Sigmoid colon (tissue), 7 donors: ENCODE results near the gene UBE2S. TPM values are rescaled to one million over a fixed set of nuclear protein-coding genes. Genes with fewer than 3 reads are reported as not detected.
"Not testable (repeated sequence)": the region's sequence is repeated elsewhere in the genome, so short reads cannot be mapped to it uniquely, and the experiment has no call there.

ENCODE experiments used
- DNase-seq: peaks from one replicate; pipeline ENCODE4 v3.0.0-alpha.2; 2019
- H3K27ac ChIP-seq, 4 donors: fragments of 200-600 bp; sonication (generic); one replicate each; pipeline ENCODE4 v1.5.1; 2016 to 2019; ENCODE audit warnings: mild to moderate bottlenecking in 1 of 4
- H3K27me3 ChIP-seq, 3 donors: fragments of 200-600 bp; sonication (generic); one replicate each; pipeline ENCODE4 v1.5.1; 2019; ENCODE audit warnings: mild to moderate bottlenecking in 1 of 3
- H3K36me3 ChIP-seq, 4 donors: fragments of 200-600 bp; sonication (generic); one replicate each; pipeline ENCODE4 v1.5.1; 2016 to 2019
- H3K4me1 ChIP-seq, 4 donors: fragments of 200-600 bp; sonication (generic); one replicate each; pipeline ENCODE4 v1.5.1; 2017 to 2019
- H3K4me3 ChIP-seq, 4 donors: fragments of 200-600 bp; sonication (generic); one replicate each; pipeline ENCODE4 v1.5.1; 2017 to 2019; ENCODE audit warnings: mild to moderate bottlenecking in 2 of 4, moderate library complexity in 1 of 4
- H3K9me3 ChIP-seq, 4 donors: fragments of 200-600 bp in 3 of 4; sonication (generic) in 3 of 4; one replicate each; pipeline versions ENCODE4 v1.5.1 to v1.6.1; 2013 to 2019
- EP300 ChIP-seq, 4 donors: sonication (generic); formaldehyde crosslinking; IDR thresholded peaks; one replicate each; pipeline ENCODE4 v1.6.1; 2017; ENCODE audit warnings: antibody characterized with exemption in 4 of 4
- POLR2A ChIP-seq, 2 donors: fragments of 450-650 bp; IDR thresholded peaks; one replicate each; pipeline ENCODE4 v1.6.1; 2016; ENCODE audit warnings: antibody characterized with exemption in 2 of 2, mild to moderate bottlenecking in 2 of 2, moderate library complexity in 2 of 2
- POLR2AphosphoS5 ChIP-seq, 4 donors: sonication (generic); formaldehyde crosslinking; IDR thresholded peaks; one replicate each; pipeline ENCODE4 v1.6.1; 2017; ENCODE audit warnings: antibody characterized with exemption in 4 of 4
- WGBS, 2 donors: extraction: QIAGEN DNeasy Blood & Tissue Kit; methylation state at CpG; one replicate each; pipeline ENCODE4 v1.1.7; 2013; 5-methylcytosine and 5-hydroxymethylcytosine counted together
- intact Hi-C: fragments of 100-400 bp; cut with DNase I; formaldehyde crosslinking; loops from one replicate; pipeline ENCODE4 v1.15.1; 2023
- polyA plus RNA-seq, 3 donors: library from polyadenylated mRNA; stranded (reverse); fragments of 200-250 nt; gene quantifications; one replicate each; pipeline ENCODE4 v1.2.3, GENCODE V29; 2013
- total RNA-seq, 4 donors: library from RNA; depleted of rRNA; stranded (reverse); fragments of >200 nt; gene quantifications; one replicate each; pipeline ENCODE4 v1.1.0, GENCODE V29; 2016
- TF ChIP-seq, protein P1 (sequence below), 4 experiments: fragments of 450-650 bp in 3 of 4; fragments of 200-600 bp in 1 of 4; IDR thresholded peaks; one replicate each; pipeline ENCODE4 v1.5.1; 2016 to 2019; ENCODE audit warnings: antibody characterized with exemption in 4 of 4, mild to moderate bottlenecking in 3 of 4, moderate library complexity in 2 of 4
- donor health status: healthy with polysubstance abuse.
- donor health status: Bipolar disorder and iron deficiency.
- donor health status: healthy.

UBE2S gene
- total and polyA plus RNA-seq, 7 donors: 6.6 to 32.6 (median 16.2) TPM

GRCh38 chr19:55424518-55424917 is 16.9 kb upstream of the UBE2S start:
- TF ChIP-seq POLR2A (IDR thresholded peaks at IDR 0.05) (no peak), POLR2AphosphoS5 (IDR thresholded peaks at IDR 0.05) (no peak), EP300 (IDR thresholded peaks at IDR 0.05) (no peak)
- TF ChIP-seq, protein P1, sequence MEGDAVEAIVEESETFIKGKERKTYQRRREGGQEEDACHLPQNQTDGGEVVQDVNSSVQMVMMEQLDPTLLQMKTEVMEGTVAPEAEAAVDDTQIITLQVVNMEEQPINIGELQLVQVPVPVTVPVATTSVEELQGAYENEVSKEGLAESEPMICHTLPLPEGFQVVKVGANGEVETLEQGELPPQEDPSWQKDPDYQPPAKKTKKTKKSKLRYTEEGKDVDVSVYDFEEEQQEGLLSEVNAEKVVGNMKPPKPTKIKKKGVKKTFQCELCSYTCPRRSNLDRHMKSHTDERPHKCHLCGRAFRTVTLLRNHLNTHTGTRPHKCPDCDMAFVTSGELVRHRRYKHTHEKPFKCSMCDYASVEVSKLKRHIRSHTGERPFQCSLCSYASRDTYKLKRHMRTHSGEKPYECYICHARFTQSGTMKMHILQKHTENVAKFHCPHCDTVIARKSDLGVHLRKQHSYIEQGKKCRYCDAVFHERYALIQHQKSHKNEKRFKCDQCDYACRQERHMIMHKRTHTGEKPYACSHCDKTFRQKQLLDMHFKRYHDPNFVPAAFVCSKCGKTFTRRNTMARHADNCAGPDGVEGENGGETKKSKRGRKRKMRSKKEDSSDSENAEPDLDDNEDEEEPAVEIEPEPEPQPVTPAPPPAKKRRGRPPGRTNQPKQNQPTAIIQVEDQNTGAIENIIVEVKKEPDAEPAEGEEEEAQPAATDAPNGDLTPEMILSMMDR (IDR thresholded peaks at IDR 0.05): no peak
- no peak overlapping the region for H3K4me3 ChIP-seq
- peaks cover 6 to 38% (median 29%) of the 10 kb centered on the region in 3 donors for H3K27me3 ChIP-seq
- no peak for DNase-seq
- H3K36me3 ChIP-seq: no peaks in the 10 kb centered on the region
- intact Hi-C loops: no loop called here
- H3K4me1 ChIP-seq: no peaks in the 10 kb centered on the region
- H3K9me3 ChIP-seq: no peaks in the 10 kb centered on the region
- 83 to 90% methylated on average over 3 of the region's 3 CpGs for WGBS, 2 donors
- H3K27ac ChIP-seq: no peak overlapping the region

GRCh38 chr19:55423225-55424005 is 15.8 kb upstream of the UBE2S start:
- Histone ChIP-seq H3K36me3 (no peaks in the 10 kb centered on the region), H3K27ac (no peak overlapping the region), H3K4me3 (no peak overlapping the region), H3K9me3 (no peaks in the 10 kb centered on the region), H3K27me3 (peaks cover 0 to 33% (median 18%) of the 10 kb centered on the region in 3 donors), H3K4me1 (no peaks in the 10 kb centered on the region)
- no peak for DNase-seq
- WGBS, 2 donors: 69 to 79% methylated on average over 13 of the region's 13 CpGs
- TF ChIP-seq EP300 (IDR thresholded peaks at IDR 0.05): no peak
- TF ChIP-seq, protein P1 (IDR thresholded peaks at IDR 0.05): no peak
- TF ChIP-seq POLR2A (IDR thresholded peaks at IDR 0.05): no peak
- TF ChIP-seq POLR2AphosphoS5 (IDR thresholded peaks at IDR 0.05): no peak
- intact Hi-C loops: no loop called here

- H3K27ac ChIP-seq, intact Hi-C loops, H3K36me3 ChIP-seq, H3K4me1 ChIP-seq, H3K9me3 ChIP-seq, DNase-seq, H3K4me3 ChIP-seq: not testable (repeated sequence)
- H3K27me3 ChIP-seq: peaks cover 0 to 24% (median 11%) of the 10 kb centered on the region in 3 donors
- WGBS, 2 donors: 42 to 66% methylated on average over 4 of the region's 4 CpGs
Measured at GRCh38 chr19:55421281-55421680, 13.7 kb upstream of the UBE2S start.

- Histone ChIP-seq H3K4me3 (no peak overlapping the region), H3K4me1 (no peaks in the 10 kb centered on the region), H3K27me3 (peaks cover 0 to 24% (median 9%) of the 10 kb centered on the region in 3 donors), H3K36me3 (no peaks in the 10 kb centered on the region), H3K27ac (no peak overlapping the region), H3K9me3 (no peaks in the 10 kb centered on the region)
- intact Hi-C loops: loop anchor here (10.0 kb wide), 1 partner anchor 275 kb away; the partner anchor contains the start of gene TNNT1
- WGBS, 2 donors: 66 to 82% methylated on average over 5 of the region's 5 CpGs
- DNase-seq: no peak
- no peak for TF ChIP-seq EP300 (IDR thresholded peaks at IDR 0.05)
- no peak for TF ChIP-seq POLR2AphosphoS5 (IDR thresholded peaks at IDR 0.05)
Measured at GRCh38 chr19:55419624-55420236, 12.1 kb upstream of the UBE2S start.

GRCh38 chr19:55419103-55419502 is 11.5 kb upstream of the UBE2S start:
- DNase-seq: no peak
- Histone ChIP-seq H3K27me3 (peaks cover 0 to 18% (median 3%) of the 10 kb centered on the region in 3 donors), H3K27ac (no peak overlapping the region), H3K4me3 (no peak overlapping the region), H3K36me3 (no peaks in the 10 kb centered on the region), H3K4me1 (no peaks in the 10 kb centered on the region), H3K9me3 (no peaks in the 10 kb centered on the region)
- 51 to 58% methylated on average over 5 of the region's 5 CpGs for WGBS, 2 donors
- intact Hi-C loops: loop anchor here (10.0 kb wide), 1 partner anchor 274 kb away; the partner anchor contains the start of gene TNNT1
- no peak for TF ChIP-seq POLR2AphosphoS5 (IDR thresholded peaks at IDR 0.05)

GRCh38 chr19:55418185-55418584 is 10.6 kb upstream of the UBE2S start:
- no peaks in the 10 kb centered on the region for H3K4me1 ChIP-seq
- intact Hi-C loops: loop anchor here (10.0 kb wide), 1 partner anchor 273 kb away; the partner anchor contains the start of gene TNNT1
- WGBS, 2 donors: 6 to 27% methylated on average over 7 of the region's 7 CpGs
- H3K27me3 ChIP-seq: peaks cover 0 to 12% (median 0%) of the 10 kb centered on the region in 3 donors
- H3K36me3 ChIP-seq: no peaks in the 10 kb centered on the region
- TF ChIP-seq EP300 (IDR thresholded peaks at IDR 0.05): no peak
- TF ChIP-seq POLR2AphosphoS5 (IDR thresholded peaks at IDR 0.05): no peak
- TF ChIP-seq, protein P1 (IDR thresholded peaks at IDR 0.05): peak; percentile 8 to 53 (median 42)
- H3K27ac ChIP-seq: no peak overlapping the region
- H3K4me3 ChIP-seq: no peak overlapping the region
- DNase-seq: no peak
- no peaks in the 10 kb centered on the region for H3K9me3 ChIP-seq
